Measurements from ENCODE around the gene CLK2. TPM values are rescaled to one million over a fixed set of nuclear protein-coding genes. Genes with fewer than 3 reads are reported as not detected.

The CLK2 gene
- total and polyA plus RNA-seq, 9 of the 15 experiments (the other 6 are each of a cell fraction or from before 2014, with no cell fraction given): 13.5 to 81.4 (median 39.6) TPM

DNA sequence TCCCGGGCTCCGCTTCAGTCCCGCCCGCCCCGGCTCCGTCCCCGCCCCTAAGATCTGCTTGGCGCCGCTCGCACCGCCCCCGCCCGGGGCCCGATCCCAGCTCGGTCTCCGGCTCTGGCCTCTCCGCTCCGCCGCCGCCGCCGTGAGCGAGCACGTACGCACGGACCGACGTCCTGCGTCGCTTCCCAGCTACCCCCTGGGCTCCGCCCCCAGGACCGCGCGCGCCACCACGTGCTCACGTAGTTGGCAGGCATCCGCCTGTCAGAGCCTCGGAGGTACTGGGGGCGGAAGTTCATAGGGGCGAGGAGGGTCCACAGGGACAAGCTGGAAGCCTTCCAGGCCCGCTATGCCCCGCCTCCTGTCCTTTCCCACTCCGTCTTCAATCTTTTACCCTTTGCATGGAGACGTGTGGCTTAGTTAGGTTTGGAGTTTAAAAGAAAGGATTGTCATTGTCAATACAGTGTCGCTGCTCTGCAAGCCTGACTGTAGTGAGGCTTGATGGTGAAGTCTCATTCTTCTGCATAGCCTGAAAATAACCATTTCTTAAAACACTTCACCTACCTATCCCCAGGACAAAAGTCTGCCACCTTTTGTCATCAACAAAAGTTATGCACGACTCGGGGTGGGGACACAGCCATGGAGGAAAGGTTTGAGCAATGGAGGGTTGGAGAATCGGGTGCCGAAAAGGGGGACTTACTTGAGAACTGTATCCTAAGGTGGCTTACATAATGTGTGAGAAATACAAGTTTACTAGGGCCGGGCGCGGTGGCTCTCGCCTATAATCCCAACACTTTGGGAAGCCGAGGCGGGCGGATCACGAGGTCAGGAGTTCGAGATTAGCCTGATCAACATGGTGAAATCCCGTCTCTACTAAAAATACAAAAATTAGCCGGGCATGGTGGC lies at the start of gene CLK2 (continued):
- TF ChIP-seq MYC (IDR thresholded peaks at IDR 0.05; ENCODE audit: low read depth, low read length) (peak; percentile 98), MYC (CRISPR knock-in tag; IDR thresholded peaks at IDR 0.05; ENCODE audit: borderline replicate concordance, low read depth) (peak; percentile 59; the same call in 1 of the 2 replicates), RBM25 (IDR thresholded peaks at IDR 0.05; ENCODE audit: low read depth, low read length, severe bottlenecking) (no peak), DNMT1 (IDR thresholded peaks at IDR 0.05) (no peak), SLC30A9 (CRISPR knock-in tag; IDR thresholded peaks at IDR 0.05) (no peak), MAZ (CRISPR knock-in tag; conservative IDR thresholded peaks at IDR 0.05 in 1 of 2, IDR thresholded peaks at IDR 0.05 in 1 of 2) (peak; percentile 41 to 56; a peak in 3 of 4 replicates), ZSCAN32 (CRISPR knock-in tag; IDR thresholded peaks at IDR 0.05) (no peak), ESRRB (CRISPR knock-in tag; IDR thresholded peaks at IDR 0.05; ENCODE audit: borderline replicate concordance) (0 out of 2 replicates have a peak, but pooled peaks have one; percentile 61), ZFP30 (CRISPR knock-in tag; IDR thresholded peaks at IDR 0.05; ENCODE audit: borderline replicate concordance) (no peak), XRCC3 (IDR thresholded peaks at IDR 0.05) (no peak), ZNF431 (CRISPR knock-in tag; IDR thresholded peaks at IDR 0.05) (no peak)
- TF ChIP-seq, protein P1, sequence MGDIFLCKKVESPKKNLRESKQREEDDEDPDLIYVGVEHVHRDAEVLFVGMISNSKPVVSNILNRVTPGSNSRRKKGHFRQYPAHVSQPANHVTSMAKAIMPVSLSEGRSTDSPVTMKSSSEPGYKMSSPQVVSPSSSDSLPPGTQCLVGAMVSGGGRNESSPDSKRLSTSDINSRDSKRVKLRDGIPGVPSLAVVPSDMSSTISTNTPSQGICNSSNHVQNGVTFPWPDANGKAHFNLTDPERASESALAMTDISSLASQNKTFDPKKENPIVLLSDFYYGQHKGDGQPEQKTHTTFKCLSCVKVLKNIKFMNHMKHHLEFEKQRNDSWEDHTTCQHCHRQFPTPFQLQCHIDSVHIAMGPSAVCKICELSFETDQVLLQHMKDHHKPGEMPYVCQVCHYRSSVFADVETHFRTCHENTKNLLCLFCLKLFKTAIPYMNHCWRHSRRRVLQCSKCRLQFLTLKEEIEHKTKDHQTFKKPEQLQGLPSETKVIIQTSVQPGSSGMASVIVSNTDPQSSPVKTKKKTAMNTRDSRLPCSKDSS (IDR thresholded peaks at IDR 0.05; ENCODE audit: low read depth, partially characterized antibody): no peak
- TF ChIP-seq, protein P2, sequence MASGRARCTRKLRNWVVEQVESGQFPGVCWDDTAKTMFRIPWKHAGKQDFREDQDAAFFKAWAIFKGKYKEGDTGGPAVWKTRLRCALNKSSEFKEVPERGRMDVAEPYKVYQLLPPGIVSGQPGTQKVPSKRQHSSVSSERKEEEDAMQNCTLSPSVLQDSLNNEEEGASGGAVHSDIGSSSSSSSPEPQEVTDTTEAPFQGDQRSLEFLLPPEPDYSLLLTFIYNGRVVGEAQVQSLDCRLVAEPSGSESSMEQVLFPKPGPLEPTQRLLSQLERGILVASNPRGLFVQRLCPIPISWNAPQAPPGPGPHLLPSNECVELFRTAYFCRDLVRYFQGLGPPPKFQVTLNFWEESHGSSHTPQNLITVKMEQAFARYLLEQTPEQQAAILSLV (tag; IDR thresholded peaks at IDR 0.05): no peak
- TF ChIP-seq, protein P3, sequence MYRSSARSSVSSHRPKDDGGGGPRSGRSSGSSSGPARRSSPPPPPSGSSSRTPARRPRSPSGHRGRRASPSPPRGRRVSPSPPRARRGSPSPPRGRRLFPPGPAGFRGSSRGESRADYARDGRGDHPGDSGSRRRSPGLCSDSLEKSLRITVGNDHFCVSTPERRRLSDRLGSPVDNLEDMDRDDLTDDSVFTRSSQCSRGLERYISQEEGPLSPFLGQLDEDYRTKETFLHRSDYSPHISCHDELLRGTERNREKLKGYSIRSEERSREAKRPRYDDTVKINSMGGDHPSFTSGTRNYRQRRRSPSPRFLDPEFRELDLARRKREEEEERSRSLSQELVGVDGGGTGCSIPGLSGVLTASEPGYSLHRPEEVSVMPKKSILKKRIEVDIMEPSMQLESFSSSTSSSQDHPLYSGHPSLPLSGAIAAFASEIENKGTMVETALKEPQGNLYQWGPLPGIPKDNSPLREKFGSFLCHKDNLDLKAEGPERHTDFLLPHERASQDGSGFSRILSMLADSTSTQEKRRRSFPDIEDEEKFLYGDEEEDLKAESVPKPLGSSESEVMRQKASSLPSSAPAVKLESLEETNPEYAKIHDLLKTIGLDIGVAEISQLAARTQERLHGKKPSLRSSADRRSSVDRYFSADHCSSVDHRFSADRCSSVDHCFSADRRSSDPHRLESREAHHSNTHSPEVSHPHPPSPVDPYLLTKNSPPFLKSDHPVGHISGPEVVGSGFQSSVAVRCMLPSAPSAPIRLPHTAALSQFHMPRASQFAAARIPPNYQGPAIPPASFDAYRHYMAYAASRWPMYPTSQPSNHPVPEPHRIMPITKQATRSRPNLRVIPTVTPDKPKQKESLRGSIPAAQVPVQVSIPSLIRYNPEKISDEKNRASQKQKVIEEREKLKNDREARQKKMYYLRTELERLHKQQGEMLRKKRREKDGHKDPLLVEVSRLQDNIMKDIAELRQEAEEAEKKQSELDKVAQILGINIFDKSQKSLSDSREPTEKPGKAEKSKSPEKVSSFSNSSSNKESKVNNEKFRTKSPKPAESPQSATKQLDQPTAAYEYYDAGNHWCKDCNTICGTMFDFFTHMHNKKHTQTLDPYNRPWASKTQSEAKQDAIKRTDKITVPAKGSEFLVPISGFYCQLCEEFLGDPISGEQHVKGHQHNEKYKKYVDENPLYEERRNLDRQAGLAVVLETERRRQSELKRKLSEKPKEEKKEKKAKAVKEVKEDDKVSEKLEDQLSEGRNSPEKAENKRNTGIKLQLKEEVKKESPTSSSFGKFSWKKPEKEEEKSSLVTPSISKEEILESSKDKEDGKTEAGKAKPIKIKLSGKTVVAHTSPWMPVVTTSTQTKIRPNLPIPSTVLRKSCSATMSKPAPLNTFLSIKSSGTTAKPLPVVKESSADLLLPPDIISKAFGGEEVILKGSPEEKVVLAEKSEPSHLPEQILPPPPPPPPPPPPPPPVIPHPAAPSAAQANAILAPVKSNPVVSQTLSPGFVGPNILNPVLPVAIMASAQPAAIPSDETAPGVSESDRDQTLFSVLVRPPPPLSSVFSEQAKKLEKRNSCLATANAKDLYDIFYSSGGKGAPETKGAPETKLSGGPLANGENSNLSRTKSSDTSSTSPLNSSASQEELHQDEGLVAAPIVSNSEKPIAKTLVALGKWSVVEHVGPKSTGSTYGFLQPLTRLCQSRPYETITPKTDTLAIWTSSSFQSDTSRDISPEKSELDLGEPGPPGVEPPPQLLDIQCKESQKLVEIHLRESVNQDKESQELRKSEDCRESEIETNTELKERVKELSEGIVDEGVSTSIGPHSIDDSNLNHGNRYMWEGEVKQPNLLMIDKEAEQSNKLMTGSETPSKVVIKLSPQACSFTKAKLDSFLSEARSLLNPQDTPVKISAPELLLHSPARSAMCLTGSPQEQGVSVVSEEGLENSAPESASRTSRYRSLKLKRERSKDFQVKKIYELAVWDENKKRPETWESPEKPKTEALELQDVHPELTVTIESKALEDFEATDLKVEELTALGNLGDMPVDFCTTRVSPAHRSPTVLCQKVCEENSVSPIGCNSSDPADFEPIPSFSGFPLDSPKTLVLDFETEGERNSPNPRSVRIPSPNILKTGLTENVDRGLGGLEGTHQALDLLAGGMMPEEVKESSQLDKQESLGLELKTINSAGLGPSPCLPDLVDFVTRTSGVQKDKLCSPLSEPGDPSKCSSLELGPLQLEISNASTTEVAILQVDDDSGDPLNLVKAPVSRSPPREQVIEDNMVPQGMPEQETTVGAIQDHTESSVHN (IDR thresholded peaks at IDR 0.05; ENCODE audit: borderline replicate concordance in 1 of 2, low read depth in 1 of 2): no peak
